Measurements from ENCODE around the gene MCRIP1. TPM values are rescaled to one million over a fixed set of nuclear protein-coding genes. Genes with fewer than 3 reads are reported as not detected.

Gene MCRIP1
- total RNA-seq, 1 donor from 2014 or later = 218 TPM

- no peak overlapping the region for H3K4me3 Mint-ChIP-seq (ENCODE audit: unreplicated experiment)
- H3K27me3 Mint-ChIP-seq (ENCODE audit: unreplicated experiment) = peaks cover 10% of the 10 kb centered on the region
- TF ChIP-seq, protein P1, sequence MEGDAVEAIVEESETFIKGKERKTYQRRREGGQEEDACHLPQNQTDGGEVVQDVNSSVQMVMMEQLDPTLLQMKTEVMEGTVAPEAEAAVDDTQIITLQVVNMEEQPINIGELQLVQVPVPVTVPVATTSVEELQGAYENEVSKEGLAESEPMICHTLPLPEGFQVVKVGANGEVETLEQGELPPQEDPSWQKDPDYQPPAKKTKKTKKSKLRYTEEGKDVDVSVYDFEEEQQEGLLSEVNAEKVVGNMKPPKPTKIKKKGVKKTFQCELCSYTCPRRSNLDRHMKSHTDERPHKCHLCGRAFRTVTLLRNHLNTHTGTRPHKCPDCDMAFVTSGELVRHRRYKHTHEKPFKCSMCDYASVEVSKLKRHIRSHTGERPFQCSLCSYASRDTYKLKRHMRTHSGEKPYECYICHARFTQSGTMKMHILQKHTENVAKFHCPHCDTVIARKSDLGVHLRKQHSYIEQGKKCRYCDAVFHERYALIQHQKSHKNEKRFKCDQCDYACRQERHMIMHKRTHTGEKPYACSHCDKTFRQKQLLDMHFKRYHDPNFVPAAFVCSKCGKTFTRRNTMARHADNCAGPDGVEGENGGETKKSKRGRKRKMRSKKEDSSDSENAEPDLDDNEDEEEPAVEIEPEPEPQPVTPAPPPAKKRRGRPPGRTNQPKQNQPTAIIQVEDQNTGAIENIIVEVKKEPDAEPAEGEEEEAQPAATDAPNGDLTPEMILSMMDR (IDR thresholded peaks at IDR 0.05; ENCODE audit: partially characterized antibody, unreplicated experiment) = no peak
- peaks cover 10% of the 10 kb centered on the region for H3K9me3 Mint-ChIP-seq (ENCODE audit: unreplicated experiment)
- no peak overlapping the region for H3K27ac Mint-ChIP-seq (ENCODE audit: unreplicated experiment)
- H3K4me1 Mint-ChIP-seq (ENCODE audit: low read depth, unreplicated experiment) = peaks cover 7% of the 10 kb centered on the region
- H3K36me3 Mint-ChIP-seq (ENCODE audit: unreplicated experiment) = peaks cover 8% of the 10 kb centered on the region
- no peak for DNase-seq
Observed at GRCh38 chr17:81810892-81811704, 22.0 kb downstream of the MCRIP1 start.

DNA sequence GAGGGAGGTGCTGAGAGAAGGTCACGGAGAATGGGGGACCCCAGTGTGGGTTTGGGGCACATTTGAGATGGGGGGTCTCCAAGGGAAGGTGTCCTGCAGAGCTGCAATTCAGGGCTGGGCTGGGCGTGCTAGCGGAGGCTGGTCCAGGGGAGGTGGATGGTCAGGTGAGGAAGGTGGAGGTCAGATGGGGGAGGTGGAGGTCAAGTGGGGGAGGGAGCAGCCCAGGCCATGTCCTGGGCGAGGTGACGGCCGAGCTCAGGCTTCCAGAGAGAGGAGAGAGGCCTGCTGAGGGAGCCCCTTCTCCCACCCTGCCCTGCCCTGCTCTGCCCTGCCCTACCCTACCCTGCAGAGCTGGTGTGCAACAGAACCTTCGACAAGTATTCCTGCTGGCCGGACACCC lies 22.6 kb downstream of the MCRIP1 start:
- Mint-ChIP-seq H3K27me3 (ENCODE audit: unreplicated experiment) (peaks cover 10% of the 10 kb centered on the region), H3K4me3 (ENCODE audit: unreplicated experiment) (no peak overlapping the region), H3K27ac (ENCODE audit: unreplicated experiment) (no peak overlapping the region), H3K4me1 (ENCODE audit: low read depth, unreplicated experiment) (peaks cover 7% of the 10 kb centered on the region), H3K9me3 (ENCODE audit: unreplicated experiment) (peaks cover 9% of the 10 kb centered on the region), H3K36me3 (ENCODE audit: unreplicated experiment) (peaks cover 8% of the 10 kb centered on the region)
- no peak for DNase-seq
- TF ChIP-seq, protein P1 (IDR thresholded peaks at IDR 0.05; ENCODE audit: partially characterized antibody, unreplicated experiment) = no peak

GRCh38 chr17:81809556-81809998 lies 23.5 kb downstream of the MCRIP1 start:
- H3K27me3 Mint-ChIP-seq (ENCODE audit: unreplicated experiment) = peaks cover 10% of the 10 kb centered on the region
- peaks cover 9% of the 10 kb centered on the region for H3K9me3 Mint-ChIP-seq (ENCODE audit: unreplicated experiment)
- no peak for DNase-seq
- H3K4me3 Mint-ChIP-seq (ENCODE audit: unreplicated experiment) = peak overlapping the region; percentile 74
- H3K36me3 Mint-ChIP-seq (ENCODE audit: unreplicated experiment) = peaks cover 8% of the 10 kb centered on the region
- TF ChIP-seq, protein P1 (IDR thresholded peaks at IDR 0.05; ENCODE audit: partially characterized antibody, unreplicated experiment) = no peak
- H3K27ac Mint-ChIP-seq (ENCODE audit: unreplicated experiment) = peak overlapping the region; percentile 97
- peaks cover 7% of the 10 kb centered on the region for H3K4me1 Mint-ChIP-seq (ENCODE audit: low read depth, unreplicated experiment)

GRCh38 chr17:81808778-81809555 lies 24.1 kb downstream of the MCRIP1 start:
- H3K27ac Mint-ChIP-seq (ENCODE audit: unreplicated experiment) = peak overlapping the region; percentile 97
- peaks cover 9% of the 10 kb centered on the region for H3K9me3 Mint-ChIP-seq (ENCODE audit: unreplicated experiment)
- H3K4me3 Mint-ChIP-seq (ENCODE audit: unreplicated experiment) = peak overlapping the region; percentile 74
- H3K36me3 Mint-ChIP-seq (ENCODE audit: unreplicated experiment) = peaks cover 8% of the 10 kb centered on the region
- TF ChIP-seq, protein P1 (IDR thresholded peaks at IDR 0.05; ENCODE audit: partially characterized antibody, unreplicated experiment) = no peak
- H3K27me3 Mint-ChIP-seq (ENCODE audit: unreplicated experiment) = peaks cover 10% of the 10 kb centered on the region
- DNase-seq = no peak
- peaks cover 7% of the 10 kb centered on the region for H3K4me1 Mint-ChIP-seq (ENCODE audit: low read depth, unreplicated experiment)

Measured in glutamatergic neuron (in vitro differentiated cells).